Measurements from ENCODE around the gene WWP2.
"Not testable (repeated sequence)": the region's sequence is repeated elsewhere in the genome, so short reads cannot be mapped to it uniquely, and the experiment has no call there.

Gene WWP2

DNA sequence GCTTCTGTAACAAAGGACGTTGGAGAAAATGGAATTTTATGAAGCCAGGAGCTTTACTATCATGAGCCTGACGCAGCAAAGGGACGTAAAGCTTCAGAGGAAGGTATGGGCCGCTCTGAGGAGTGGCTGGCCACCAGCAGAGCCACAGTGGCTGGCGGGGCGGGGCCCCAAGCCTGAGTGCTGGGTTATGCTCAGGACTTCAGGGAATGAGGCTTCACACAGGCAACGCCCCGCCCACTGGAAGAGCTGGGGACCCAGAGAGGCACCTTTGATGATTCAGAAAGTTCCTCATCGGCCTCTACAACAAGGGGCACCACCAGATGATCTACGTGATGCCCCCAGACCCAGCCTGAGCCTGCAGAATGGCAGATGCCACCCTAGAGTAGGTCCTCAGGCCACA is 16.2 kb upstream of the WWP2 start:
- no peak for DNase-seq (ENCODE audit: low read depth)

- no peak for DNase-seq (ENCODE audit: low read depth)
Measured at GRCh38 chr16:69747115-69747514, 15.0 kb upstream of the WWP2 start.

GRCh38 chr16:69748694-69749345 is 13.3 kb upstream of the WWP2 start:
- DNase-seq (ENCODE audit: low read depth) = no peak

DNA sequence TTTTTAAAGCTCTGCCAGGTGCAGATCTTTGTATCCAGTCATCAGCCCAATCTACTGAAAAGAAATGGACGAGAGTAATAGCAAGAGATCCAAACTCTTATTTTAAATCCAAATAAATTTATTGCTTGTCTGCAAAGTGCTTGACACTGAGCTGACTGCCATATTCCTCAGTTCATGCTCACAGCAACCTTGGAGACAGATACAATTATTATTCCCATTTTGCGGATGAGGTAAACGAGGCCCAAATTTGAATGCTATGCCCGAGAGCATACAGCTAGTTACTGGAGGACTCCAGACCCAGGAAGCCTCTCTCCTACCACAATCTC is 8.0 kb upstream of the WWP2 start:
- no peak for DNase-seq (ENCODE audit: low read depth)

DNA sequence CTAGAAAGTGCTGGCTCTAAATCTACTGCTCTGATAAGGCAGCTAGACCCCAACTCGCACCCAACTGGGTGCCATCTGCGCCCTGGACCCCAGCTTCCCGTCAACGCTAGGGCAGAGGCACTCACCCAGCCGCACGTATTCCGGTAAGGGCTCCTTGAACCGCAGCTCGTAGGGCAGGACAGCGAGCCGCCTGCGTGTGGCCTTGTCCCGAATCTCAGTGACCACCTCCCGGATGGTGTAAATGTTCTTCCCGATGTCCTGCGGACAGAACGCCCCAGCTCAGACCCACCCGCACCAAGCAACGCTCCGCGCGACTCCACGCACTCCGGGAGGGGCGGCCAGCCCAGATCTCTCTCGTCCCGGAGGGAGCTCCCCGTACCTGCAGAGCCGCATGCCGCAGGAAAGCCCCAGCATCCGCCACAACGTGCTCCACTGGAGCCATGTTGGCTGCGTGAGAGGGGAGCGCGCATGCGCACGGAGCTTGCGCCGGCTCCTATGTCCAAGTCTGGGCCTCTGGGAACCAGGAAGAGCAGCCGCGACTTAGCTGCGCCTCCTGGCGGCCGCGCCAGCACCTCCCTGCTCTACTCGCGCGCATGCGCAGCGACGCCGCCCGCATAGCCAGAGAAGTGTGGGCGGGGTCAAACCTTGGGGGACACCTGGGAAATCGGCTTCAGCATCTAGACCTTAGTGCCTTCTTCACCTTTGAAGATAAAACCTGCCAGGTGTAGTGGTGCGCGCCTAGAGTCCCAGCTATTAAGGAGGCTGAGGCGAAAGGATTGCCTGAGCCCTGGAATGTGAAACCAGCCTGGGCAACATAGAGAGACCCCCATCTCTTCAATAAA is 7.4 kb upstream of the WWP2 start, which contains the start of gene NOB1:
Gene NOB1, minus strand, starts transcription at position 458 of the 842 bp plus-strand sequence. Its CDS starts 16 bp downstream, at position 442.
- DNase-seq (ENCODE audit: low read depth) = peak; percentile 96

GRCh38 chr16:69756705-69757104 is 5.4 kb upstream of the WWP2 start:
- no peak for DNase-seq (ENCODE audit: low read depth)

GRCh38 chr16:69757375-69757774 is 4.8 kb upstream of the WWP2 start:
- DNase-seq (ENCODE audit: low read depth) = not testable (repeated sequence)

- no peak for DNase-seq (ENCODE audit: low read depth)
Measured at GRCh38 chr16:69762814-69763598, 874 bp downstream of the WWP2 start.

- no peak for DNase-seq (ENCODE audit: low read depth)
Measured at GRCh38 chr16:69763599-69763942, 1.4 kb downstream of the WWP2 start.

- no peak for DNase-seq (ENCODE audit: low read depth)
Measured at GRCh38 chr16:69767459-69768229, 5.5 kb downstream of the WWP2 start.

GRCh38 chr16:69768666-69769065 is 6.5 kb downstream of the WWP2 start:
- no peak for DNase-seq (ENCODE audit: low read depth)

GRCh38 chr16:69769404-69769803 is 7.3 kb downstream of the WWP2 start:
- no peak for DNase-seq (ENCODE audit: low read depth)

DNA sequence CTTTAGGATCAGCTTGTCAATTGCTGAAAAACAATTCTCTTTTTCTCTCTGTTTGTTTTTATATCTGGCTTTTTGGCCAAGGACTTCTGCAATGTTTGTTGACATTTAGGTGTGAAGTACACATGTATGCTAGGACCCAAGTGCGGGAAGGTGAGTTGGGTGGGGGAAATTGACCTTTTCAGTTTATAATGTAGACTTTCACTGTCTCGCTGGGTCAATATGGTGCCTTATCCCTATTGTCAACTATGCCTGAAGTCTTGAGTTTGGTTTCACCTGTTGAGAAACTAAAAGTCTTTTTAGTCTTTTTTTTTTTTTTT is 9.5 kb downstream of the WWP2 start:
- DNase-seq (ENCODE audit: low read depth) = no peak

- DNase-seq (ENCODE audit: low read depth) = no peak
Measured at GRCh38 chr16:69773260-69773947, 11.3 kb downstream of the WWP2 start.

GRCh38 chr16:69775563-69775962 is 13.4 kb downstream of the WWP2 start:
- no peak for DNase-seq (ENCODE audit: low read depth)

GRCh38 chr16:69779724-69780123 is 17.6 kb downstream of the WWP2 start:
- no peak for DNase-seq (ENCODE audit: low read depth)

DNA sequence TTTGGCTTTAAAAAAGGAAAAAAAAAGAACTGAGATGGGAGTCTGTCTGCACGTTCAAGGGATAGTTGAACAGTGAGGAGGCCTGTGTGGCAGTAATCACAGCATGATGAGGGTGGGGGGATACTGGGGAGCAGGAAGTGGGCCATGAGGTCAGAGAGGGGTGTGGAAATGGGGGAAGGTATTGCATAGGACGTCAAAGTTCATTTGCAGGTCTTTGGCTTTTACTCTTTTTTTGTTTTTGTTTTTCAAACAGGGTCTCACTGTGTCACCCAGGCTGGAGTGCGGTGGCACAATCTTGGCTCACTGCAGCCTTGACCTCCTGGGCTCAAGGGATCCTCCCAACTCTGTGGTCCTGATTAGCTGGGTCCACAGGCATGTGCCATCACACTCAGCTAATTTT is 19.0 kb downstream of the WWP2 start:
- DNase-seq (ENCODE audit: low read depth) = no peak

DNA sequence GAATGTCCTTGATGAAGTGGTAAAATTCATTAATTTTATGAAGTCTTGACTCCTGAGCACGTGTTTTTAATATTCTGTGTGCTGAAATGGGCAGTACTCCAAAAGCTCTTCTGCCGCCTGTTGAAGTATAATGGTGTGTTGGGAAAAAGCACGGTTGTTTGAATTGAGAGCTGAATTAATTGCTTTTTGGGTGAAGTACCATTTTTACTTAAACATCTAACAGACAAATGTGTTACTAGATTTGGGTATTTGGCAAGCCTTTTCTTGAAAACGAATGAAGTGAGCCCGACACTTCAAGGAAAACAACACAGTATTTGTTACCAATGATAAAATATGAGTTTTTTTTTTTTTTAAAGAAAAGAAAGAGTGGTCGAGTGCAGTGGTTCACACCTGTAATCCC is 22.5 kb downstream of the WWP2 start:
- DNase-seq (ENCODE audit: low read depth) = no peak

DNA sequence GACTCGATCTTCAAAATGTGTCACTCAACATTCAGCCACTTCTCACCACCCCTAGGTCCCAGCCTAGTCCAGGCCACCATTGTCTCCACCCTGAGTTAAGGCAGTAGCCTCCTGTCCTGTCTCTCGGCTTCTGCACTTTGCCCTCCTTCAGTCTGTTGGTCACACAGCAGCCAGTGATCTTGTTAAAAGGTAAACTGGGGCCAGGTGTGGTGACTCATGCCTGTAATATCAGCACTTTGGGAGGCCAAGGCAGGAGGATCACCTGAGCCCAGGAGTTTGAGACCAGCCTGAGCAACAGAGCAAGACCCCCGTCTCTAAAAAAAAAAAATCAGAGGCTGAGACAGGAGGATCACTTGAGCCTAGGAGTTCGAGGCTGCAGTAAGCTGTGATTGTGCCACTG is 25.8 kb downstream of the WWP2 start:
- no peak for DNase-seq (ENCODE audit: low read depth)

DNA sequence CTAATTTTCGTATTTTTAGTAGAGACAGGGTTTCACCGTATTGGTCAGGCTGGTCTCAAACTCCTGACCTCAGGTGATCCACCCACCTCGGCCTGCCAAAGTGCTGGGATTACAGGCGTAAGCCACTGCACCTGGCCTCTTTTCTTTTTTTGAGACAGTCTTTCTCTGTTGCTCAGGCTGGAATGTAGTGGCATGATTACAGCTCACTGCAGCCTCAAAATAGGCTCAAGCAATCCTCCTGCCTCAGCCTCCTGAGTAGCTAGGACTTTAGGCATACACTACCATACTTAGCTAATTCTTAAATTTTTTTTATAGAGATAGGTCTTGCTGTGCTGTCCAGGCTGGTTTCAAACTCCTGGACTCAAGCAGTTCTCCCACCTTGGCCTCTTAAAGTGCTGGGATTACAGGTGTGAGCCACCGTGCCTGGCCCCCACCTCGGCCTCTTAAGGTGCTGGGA is 29.3 kb downstream of the WWP2 start:
- DNase-seq (ENCODE audit: low read depth) = not testable (repeated sequence)

- DNase-seq (ENCODE audit: low read depth) = no peak
Measured at GRCh38 chr16:69793526-69793925, 31.4 kb downstream of the WWP2 start.

- no peak for DNase-seq (ENCODE audit: low read depth)
Measured at GRCh38 chr16:69794486-69794885, 32.4 kb downstream of the WWP2 start.

All from stimulated activated CD8-positive, alpha-beta memory T cell treated with anti-CD3 and anti-CD28 coated beads, Interleukin-12 subunit alpha, Interleukin-12 subunit beta, amount 100 ng/mL, for 4 hours (primary cell).